NCI-H345 treated with DMSO at 0.1 percent for 48 hours (cell line): ENCODE results near the gene SIPA1L2.
A peak's percentile ranks its signal among the peaks of the same experiment; 100 is the strongest.
"Not testable (repeated sequence)": the region's sequence is repeated elsewhere in the genome, so short reads cannot be mapped to it uniquely, and the experiment has no call there.

Source experiments
- DNase-seq: peaks from one replicate; lab custom pipeline; 2025; ENCODE audit not compliant: unreplicated experiment; lab: John Stamatoyannopoulos, UW

Gene SIPA1L2

DNA sequence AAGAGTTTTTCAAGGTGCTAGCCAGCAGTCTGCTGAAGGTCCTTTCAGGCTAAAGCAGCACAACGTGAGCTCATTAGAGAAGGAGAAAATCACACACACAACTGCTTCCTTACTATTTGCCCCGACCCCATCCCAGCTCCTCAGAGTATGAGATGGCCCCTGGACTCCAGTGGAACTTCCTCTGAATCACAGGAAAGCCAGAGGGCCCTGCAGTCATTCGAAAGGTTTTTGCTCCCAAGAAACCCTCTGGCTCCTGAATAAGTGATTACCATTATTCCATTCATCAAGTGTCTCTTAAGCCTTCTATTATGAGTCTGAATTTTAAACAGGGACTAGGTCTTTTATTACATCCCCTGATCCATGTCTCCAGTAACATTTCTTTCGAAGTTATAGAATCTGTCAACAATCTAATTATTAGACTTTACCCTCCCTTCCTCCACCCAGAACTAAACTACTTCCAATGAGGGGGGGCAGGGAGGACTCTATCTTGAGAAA, 14.6 kb downstream of the SIPA1L2 start:
- DNase-seq: no peak

DNA sequence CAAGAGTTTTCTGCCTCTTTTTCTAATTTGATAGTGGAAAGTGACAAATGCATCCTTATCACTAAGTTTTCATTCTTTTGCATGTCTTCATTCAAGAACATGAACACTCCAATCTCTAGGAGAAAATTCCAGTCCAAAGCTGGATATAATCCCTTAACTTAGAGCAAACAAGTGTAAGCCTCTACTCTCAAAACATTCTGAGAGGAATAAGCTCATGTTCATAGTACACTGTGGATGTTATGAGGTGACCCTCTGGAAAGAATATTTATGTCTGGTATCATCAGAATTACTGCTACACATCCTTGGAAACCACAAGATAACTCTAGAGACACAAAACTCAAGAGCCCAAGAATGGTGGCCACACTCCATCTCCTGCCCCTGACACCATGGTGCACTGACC, 15.1 kb downstream of the SIPA1L2 start:
- DNase-seq: no peak

DNA sequence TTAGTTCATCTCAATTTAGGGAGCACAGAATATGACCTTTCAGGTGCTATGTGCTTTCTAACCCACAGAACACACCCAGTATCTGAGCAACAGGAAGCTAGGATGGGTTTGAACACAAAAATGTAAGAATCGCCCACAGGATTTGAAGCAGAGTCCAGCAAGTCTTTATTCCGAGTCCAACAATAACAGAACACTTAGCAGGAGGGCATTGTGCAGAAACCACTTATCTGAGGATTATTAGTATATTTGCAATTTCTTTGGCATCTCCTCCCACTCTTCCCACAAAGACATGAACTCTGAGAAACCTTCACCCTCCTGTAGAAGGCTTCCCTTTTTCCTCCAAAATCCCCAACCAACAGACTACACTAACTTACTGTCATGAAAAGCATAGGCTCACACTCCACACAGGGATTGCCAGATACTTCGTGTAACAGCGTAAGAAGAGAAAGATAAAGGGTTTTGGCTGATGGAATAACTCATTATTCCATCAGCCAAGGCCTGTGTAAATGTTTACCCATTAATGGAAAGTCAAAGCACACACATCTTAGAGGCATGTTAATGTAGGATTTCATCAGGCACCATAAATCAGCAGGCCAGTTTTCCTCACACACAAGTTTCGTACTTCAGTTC, 16.1 kb downstream of the SIPA1L2 start:
- no peak for DNase-seq

DNA sequence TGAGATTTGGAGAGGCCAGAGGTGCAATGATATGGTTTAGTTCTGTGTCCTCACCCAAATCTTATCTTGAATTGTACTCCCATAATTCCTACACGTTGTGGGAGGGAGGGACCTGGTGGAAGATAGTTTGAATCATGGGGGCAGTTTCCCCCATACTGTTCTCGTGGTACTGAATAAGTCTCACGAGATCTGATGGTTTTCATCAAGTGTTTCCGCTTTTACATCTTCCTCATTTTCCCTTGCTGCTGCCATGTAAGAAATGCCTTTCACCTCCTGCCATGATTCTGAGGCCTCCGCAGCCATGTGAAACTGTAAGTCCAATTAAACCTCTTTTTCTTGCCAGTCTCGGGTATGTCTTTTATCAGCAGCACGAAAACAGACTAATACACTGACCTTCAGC, 17.1 kb downstream of the SIPA1L2 start:
- not testable (repeated sequence) for DNase-seq

DNA sequence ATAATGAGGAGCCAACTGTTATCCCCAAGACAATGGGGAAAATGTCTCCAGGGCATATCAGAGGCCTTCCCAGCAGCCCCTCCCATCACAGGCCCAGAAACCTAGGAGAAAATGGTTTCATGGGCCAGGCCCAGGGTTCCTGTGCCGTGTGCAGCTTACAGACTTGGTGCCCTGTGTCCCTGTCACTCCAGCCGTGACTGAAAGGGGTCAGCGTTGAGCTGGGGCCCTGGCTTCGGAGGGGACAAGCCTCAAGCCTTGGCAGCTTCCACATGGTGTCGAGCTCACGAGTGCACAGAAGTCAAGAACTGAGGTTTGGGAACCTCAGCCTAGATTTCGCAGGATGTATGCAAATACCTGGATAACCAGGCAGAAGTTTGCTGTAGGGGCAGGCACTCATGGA, 18.1 kb downstream of the SIPA1L2 start:
- DNase-seq: no peak

DNA sequence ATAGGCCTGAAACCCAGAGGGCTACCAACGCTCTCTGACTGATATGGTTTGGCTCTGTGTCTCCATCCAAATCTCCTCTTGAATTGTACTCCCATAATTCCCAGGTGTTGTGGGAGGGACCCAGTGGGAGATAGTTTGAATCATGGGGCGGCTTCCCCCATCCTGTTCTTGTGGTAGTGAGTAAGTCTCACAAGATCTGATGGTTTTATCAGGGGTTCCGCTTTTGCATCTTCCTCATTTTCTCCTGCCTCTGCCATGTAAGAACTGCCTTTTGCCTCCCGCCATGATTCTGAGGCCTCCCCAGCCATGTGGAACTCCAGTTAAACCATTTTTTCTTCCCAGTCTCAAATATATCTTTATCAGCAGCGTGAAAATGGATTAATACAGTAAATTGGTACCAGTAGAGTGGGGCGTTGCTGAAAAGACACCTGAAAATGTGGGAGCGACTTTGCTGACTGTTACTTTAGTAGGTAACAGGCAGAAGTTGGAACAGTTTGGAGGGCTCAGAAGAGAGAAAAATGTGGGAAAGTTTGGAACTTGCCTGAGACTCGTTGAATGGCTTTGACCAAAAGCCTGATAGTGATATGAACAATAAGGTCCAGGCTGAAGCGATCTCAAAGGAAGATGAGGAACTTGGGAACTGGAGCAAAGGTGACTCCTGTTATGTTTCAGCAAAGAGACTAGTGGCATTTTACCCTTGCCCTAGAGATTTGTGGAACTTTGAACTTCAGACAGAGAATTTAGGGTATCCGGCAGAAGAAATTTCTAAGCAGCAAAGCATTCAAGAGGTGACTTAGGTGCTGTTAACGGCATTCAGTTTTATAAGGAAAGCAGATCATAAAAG, 18.8 kb downstream of the SIPA1L2 start:
- DNase-seq: not testable (repeated sequence)

DNA sequence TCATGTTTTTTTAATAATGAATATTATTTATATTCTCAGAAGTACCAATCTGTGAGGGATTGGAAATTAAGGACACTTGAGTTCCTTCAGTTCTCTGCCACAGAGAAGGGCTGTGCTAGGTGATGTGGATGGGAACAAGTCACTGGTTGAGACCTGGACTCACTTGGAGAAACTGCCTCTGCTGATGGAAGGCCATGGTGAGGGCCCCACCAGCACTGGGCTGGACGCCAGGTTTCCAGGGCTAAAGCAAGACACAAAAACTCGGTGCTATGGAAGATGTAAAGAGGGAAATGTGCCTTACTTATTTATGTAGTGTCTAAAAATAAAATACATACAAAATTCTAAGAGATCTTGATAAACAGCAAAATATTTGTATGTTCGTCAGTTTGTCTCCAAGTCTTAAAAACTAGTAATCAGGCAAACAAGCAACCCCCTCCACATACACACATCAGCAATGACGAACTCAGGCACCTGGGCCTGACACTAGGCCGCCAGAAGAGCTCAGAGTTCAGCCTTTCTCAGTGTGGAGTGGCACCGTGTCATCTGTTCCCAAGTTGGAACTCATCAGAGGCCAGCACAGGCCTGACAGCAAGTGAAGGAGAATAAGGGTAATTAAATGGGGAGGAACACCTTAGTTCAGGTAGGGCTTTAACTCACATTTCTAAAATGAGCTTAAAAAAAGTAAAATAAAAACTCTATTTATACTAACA, 19.6 kb downstream of the SIPA1L2 start:
- DNase-seq: no peak

DNA sequence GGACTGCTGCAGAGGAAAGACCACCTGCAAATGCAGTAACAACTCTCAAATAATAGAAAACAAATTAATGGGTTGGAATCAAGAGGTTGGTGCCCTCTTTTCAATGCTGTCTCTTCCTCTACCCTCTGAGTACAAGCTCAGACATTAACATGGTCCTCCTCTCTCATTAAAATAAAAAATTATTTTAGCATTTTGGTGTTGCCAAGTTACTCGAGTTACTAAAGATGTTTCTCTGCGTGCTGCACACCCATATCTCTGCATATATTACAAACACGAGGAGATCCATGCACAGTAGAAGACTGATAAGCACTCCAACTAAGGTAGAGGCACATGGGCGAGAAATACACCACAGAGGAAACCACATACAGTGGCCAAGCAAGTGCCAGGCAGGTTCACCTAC, 21.5 kb downstream of the SIPA1L2 start:
- DNase-seq: no peak

DNA sequence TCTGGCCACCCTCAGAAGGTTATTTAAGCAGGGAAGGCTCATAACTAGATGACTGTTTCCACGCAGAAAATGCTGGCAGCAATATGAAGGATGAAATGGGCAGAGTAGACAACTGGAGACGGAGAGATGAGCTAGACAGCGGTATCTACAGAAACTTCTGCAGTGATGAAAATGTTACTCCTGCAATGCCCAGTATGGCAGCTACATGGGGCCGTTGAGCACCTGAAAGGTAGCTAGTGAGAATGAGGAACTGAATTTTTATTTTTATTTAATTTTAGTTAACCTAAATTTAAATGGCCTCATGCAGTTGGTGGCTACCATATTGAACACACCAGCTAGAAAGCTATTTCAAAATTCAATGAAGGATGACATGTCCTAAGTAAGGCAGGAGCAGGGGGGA, 27.3 kb downstream of the SIPA1L2 start:
- DNase-seq: no peak

DNA sequence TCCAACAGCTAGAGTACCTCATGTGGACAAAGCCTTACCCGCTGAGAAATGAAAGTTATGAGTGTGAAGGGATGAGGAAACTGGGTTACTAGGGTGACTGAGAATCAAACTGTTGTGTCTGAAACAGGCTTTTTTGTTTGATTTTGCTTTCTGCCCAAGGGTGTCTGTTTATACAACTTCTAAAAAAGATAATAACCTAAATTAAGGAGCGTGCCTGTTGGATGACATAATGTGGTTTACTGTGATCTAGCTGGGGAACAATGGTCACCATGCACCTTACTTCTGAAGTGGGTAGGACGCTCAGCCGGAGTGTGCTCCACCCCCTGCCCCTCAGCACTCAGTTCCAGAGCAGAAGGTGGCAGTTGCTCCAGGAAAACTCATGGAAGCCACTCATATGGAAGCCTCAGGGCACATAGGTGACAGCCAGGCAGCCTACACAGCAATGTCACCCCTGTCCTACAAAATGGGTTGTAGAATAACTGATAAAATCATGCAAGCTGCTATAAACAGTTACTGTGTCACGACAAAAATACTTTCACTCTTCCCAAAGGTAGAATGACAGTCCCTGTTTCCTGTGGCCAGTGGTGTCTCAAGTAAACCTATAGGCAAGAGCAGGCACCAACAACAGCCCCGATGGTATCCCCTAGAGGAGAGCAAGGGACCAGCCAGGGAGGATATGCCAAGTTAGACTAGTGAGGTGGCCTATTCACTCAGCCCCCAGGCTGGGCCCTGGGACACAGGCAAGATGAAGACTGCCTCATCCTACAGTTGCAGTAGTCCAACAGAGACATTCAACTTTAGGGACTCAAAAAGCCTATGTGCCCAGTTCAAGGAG, 29.3 kb downstream of the SIPA1L2 start:
- DNase-seq: peak; percentile 15

DNA sequence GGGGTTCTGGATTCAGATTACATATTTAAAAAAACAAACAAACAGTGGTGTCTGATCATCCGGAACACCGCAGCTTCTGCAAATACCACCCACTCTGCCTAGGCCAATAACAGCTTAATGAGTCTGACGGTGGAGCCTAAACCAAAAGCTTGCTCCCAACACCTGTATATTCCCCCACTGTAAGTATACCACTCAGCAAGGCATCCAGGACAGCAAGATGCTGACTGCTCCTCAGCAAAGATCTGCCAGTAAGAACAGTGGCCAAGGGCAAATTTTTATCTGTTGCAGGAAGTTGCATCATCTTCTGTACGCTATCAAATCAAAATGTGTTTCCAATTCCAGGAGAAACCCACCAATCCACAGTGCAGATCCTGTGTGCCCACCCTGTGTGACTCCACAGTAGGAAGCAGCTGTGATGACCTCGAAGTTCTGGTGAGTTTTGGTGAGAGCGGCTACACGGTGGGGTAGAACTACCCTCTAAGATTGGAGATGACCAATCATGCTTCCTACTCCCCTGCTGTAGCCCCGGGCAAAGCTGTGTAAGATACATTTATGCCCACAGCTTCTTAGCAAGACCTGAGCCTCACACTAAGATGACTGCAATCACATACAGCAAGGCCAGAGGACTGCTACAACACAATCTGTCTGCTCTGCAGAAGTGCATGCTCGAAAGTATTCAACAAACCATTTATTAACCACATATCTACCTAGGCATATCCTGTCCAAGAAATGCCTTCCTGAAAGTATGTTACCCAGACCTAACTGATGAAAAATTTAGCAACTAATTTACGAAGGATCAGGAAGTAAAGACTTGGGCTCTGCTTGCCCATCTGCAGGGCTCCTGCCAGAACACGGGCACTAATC, 30.5 kb downstream of the SIPA1L2 start:
- DNase-seq: no peak

DNA sequence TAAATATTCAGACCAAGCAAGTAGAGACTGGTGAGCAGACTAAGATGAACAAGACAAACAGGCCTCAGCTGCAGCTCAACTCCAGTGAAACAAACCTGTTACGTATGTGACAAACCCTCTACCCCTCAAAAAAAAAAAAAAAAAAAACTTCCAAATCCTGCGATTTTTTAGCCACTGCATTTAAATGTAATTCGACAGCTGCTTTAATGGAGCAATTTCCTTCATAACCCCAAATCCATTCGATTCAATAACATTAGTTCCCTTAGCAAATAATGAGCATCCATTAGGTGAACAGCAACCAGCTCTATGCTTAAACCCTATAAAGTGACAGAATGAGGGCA, 31.1 kb downstream of the SIPA1L2 start:
- no peak for DNase-seq

DNA sequence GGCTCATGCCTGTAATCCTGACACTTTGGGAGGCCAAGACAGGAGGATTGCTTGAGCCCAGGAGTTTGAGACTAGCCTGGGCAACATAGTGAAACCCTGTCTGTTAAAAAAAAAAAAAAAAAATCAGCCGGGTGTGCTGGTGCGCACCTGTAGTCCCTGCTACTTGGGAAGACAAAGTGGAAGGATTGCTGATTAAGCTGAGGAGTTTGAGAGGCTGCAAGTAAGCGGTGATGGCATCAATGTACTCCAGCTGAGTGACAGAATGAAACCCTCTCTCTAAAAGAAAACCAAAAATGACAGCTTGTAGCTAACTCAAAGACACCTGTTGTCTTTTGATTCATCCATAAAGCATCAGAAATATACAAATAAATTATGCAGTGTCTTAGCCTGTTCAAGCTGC, 31.8 kb downstream of the SIPA1L2 start:
- no peak for DNase-seq

DNA sequence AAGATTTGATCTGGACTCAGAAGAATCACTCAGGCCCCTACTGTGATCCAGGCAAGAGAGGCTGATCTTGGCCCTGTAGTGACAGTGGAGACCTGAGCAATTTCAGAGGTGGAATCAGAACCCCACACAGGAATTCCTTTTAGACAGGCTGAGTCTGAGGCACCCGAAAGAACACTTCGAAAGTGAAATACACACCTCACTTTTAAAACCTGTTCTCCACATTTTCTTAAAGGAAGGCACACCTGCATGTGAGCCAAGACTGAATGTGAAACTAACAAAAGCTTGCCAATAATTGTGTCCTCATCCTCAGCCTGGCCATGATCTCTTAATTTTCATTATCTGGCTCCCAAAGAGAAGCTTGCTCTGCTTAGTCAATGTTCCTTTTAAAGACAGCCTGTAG, 32.2 kb downstream of the SIPA1L2 start:
- DNase-seq: no peak

DNA sequence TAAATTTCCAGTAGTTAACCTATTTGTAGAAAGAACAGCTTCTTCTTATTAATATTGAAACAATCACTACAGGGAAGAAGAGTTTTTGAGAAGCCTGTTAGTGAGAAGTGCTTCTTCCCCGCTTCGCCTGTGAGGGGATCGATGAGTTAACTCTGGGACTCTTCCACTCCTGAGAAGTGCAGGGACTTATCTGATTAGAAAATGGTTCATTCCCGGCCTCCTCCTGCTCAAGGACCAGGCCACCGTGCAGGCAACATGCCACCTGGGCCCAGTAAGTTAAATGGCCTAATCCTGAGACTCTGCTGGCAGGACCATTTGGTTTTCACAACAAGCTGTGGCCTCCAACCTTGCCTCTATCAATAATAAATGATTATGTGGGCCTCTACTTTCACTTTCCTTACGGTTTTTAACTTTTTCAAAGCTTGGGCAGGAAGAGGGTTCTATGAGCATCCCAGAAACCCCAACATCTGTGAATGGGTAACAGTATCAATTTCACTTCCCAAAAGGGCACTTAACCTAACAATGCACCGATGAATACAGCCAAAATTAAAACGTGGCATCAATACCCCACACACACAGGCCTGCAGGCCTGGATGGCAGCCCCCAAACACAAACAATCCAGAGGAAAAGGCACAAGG, 33.1 kb downstream of the SIPA1L2 start:
- no peak for DNase-seq

DNA sequence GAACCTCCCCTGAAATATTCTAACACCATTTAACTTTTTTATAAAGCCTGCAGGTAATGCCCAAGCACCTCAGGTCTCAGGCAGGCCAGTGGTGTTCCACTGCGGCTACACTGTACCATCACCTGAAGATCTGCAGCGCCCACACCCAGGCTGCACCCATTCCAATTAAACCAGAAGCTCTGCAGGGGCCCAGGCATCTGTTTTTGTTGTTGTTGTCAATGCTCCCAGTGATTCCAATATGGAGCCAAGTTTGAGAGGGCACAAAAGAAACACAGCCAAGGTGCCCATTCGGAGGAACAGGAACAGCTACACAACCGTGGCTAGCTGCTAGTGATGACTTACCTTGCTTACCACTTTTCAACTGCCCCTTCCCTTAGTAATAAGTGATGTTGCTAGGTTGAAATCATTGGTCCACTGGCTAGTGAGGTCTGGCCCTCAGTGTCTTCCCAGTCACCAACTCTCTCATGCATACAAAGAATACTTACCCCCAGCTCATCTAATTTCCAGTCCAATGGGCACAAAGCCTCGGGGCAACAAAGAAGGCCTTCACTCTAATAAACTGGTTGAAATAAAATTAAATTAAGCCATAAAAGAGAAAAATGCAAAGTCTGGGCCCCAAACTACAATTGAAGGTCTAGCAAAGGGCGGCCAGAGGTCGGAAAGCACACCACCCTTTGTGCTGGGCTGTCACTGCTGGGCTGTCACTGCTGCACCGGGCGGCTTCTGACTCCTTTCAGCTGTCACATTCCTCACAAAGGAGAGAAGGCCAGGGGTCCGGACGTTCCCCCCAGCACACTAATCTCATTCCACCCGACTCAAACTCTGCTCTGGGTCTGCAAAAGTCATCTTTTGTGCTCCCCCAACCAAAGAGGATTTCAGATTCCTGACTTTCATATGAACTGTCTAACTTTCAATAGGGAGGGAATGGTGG, 34.9 kb downstream of the SIPA1L2 start:
- DNase-seq: no peak

DNA sequence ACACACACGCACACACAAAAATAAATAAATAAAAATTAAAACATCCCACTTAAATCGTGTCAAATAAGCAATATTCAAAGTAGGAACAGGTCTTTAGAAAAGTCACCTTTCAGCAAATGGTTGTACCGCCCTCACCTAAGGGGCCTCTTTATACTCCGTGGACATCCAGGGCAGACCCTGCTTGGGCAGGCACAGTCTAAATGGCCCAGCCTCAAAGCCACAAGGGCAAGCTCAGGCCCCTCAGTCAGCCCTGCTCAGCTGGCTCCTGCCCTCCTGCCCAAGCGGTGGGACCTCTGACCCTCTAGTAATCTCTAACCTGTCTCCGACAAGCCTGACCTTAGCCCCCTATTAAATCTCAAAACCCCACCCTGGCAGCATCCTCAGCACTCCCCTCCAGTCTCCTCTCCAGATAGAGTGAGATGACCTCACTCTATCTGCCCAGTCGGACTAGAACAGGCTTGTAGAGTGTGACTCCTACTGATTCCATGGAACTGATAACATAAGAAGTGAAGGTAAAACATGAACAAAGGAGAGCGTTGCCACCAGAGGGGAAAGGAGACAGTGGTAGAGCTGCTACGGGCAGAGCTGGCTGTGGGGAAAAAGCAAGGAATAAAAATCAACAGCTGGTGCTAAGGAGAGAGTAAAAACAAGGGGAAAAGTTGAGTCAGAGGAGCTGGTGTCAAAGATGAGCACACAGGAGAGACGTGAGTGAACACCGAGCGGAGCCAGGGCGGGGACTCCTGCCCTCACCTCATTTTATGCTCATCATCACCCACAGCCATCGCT, 36.0 kb downstream of the SIPA1L2 start:
- no peak for DNase-seq

DNA sequence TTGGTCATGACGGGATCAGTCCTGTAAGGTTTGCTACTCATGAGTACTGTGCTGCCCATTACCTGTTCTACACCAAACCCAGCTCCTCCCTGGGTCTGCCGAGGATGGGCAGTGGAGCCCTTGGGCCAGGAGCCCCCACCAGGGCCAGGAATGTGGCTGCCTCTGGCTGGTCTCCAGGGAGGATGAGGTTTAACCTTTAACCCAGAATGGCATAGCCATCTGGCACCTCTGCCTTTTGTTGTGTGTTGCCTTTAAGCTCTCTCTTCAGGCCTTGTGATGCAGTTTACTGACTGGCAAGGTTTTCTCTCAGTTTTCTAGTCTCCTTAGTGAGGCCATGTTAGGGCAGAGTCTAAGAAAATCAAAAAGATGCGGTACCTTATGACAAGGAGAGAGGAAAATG, 38.6 kb downstream of the SIPA1L2 start:
- no peak for DNase-seq
